Fibroblast of lung (primary cell): Measurements from ENCODE around the gene ROR2. TPM values are rescaled to one million over a fixed set of nuclear protein-coding genes. Genes with fewer than 3 reads are reported as not detected.
A peak's percentile ranks its signal among the peaks of the same experiment; 100 is the strongest.

Experiments
- DNase-seq, 2 donors: peaks; one replicate each; pipeline versions ENCODE4 v3.0.0 to v3.0.0-alpha.2; 2010; ENCODE audit warnings: low read depth in 2 of 2
- H2AFZ ChIP-seq: 2 replicates; pipeline ENCODE4 v1.5.1; 2012; ENCODE audit warnings: low read length, control low read depth, inconsistent platforms
- H3K27ac ChIP-seq: 2 replicates; pipeline ENCODE4 v1.5.1; 2011; ENCODE audit warnings: low read length, control low read depth; ENCODE audit not compliant: insufficient read depth
- H3K27me3 ChIP-seq: 2 replicates; pipeline ENCODE4 v1.5.1; 2011; ENCODE audit warnings: mild to moderate bottlenecking, low read length; ENCODE audit not compliant: control insufficient read depth, insufficient read depth
- H3K36me3 ChIP-seq: 2 replicates; pipeline ENCODE4 v1.5.1; 2011; ENCODE audit warnings: low read length; ENCODE audit not compliant: control insufficient read depth, insufficient read depth
- H3K4me1 ChIP-seq: 2 replicates; pipeline ENCODE4 v1.5.1; 2011; ENCODE audit warnings: low read length; ENCODE audit not compliant: control insufficient read depth, insufficient read depth; ENCODE audit errors: extremely low read depth
- H3K4me2 ChIP-seq: 2 replicates; pipeline ENCODE4 v1.5.1; 2011; ENCODE audit warnings: low read length, control low read depth; ENCODE audit not compliant: insufficient read depth; ENCODE audit errors: extremely low read depth
- H3K4me3 ChIP-seq, 4 experiments: fragments of 200-600 bp in 1 of 4; sonication (generic) in 1 of 4; replicated peaks in 1 of 4; 2 replicates each; pipeline ENCODE4 v1.5.1; 2011 to 2016; ENCODE audit warnings: low read length in 4 of 4, low read depth in 3 of 4, mild to moderate bottlenecking in 3 of 4, control low read depth in 2 of 4, inconsistent platforms in 1 of 4, mixed read lengths in 1 of 4; ENCODE audit not compliant: insufficient read depth in 1 of 4; ENCODE audit errors: control extremely low read depth in 1 of 4
- H3K79me2 ChIP-seq: 2 replicates; pipeline ENCODE4 v1.5.1; 2012; ENCODE audit warnings: mild to moderate bottlenecking, low read length, inconsistent platforms; ENCODE audit not compliant: control insufficient read depth, insufficient read depth
- H3K9ac ChIP-seq: 2 replicates; pipeline ENCODE4 v1.5.1; 2011; ENCODE audit warnings: mild to moderate bottlenecking, low read length, control low read depth; ENCODE audit not compliant: insufficient read depth
- H3K9me3 ChIP-seq: 2 replicates; pipeline ENCODE4 v1.5.1; 2012; ENCODE audit warnings: low read depth, low read length; ENCODE audit not compliant: control insufficient read depth, insufficient read depth
- H4K20me1 ChIP-seq: 2 replicates; pipeline ENCODE4 v1.5.1; 2011; ENCODE audit warnings: low read length; ENCODE audit not compliant: control insufficient read depth, insufficient read depth; ENCODE audit errors: extremely low read depth
- CTCF ChIP-seq, 2 donors: IDR thresholded peaks in 1 of 2; conservative IDR thresholded peaks in 1 of 2; 1 replicate in 1 of 2; 2 replicates in 1 of 2; pipeline ENCODE4 v1.5.1; 2011 to 2012; ENCODE audit warnings: low read length in 2 of 2, control low read depth in 1 of 2, inconsistent platforms in 1 of 2, low read depth in 1 of 2, mild to moderate bottlenecking in 1 of 2
- EZH2 ChIP-seq: IDR thresholded peaks from 2 replicates; pipeline ENCODE4 v1.5.1; 2012; ENCODE audit warnings: low read length, control low read depth, mild to moderate bottlenecking; ENCODE audit errors: missing control alignments
- polyA plus RNA-seq, 2 donors: library from polyadenylated mRNA; depleted of rRNA in 1 of 2; stranded (reverse) in 1 of 2; unstranded in 1 of 2; fragments of >200 nt; gene quantifications; 2 replicates each; pipeline ENCODE4 v1.2.1, GENCODE V29; 2011 to 2012; ENCODE audit warnings: missing spikeins in 1 of 2
- total RNA-seq: library from RNA; depleted of rRNA; stranded (reverse); fragments of >200 nt; gene quantifications from 2 replicates; pipeline ENCODE4 v1.2.1, GENCODE V29; 2014

The ROR2 gene
- total and polyA plus RNA-seq, 2 donors (not counting 1 experiment from before 2014, with no cell fraction given), result 2.3 to 27.9 TPM

GRCh38 chr9:91753711-91754110, 196.3 kb downstream of the ROR2 start:
- DNase-seq, result no peak
- Histone ChIP-seq H3K27ac (no peak overlapping the region), H2AFZ (no peak overlapping the region), H3K4me3 (no peak overlapping the region), H3K4me1 (no peaks in the 10 kb centered on the region), H3K36me3 (no peaks in the 10 kb centered on the region), H3K9me3 (no peaks in the 10 kb centered on the region), H3K27me3 (no peaks in the 10 kb centered on the region), H4K20me1 (no peaks in the 10 kb centered on the region), H3K79me2 (no peaks in the 10 kb centered on the region), H3K9ac (no peak overlapping the region), H3K4me2 (no peak overlapping the region)
- TF ChIP-seq EZH2 (no peak), CTCF (conservative IDR thresholded peaks at IDR 0.05 in 1 of 2, IDR thresholded peaks at IDR 0.05 in 1 of 2; ENCODE audit: low read depth in 1 of 2, low read length in 2 of 2) (no peak)

GRCh38 chr9:91751922-91752321, 198.1 kb downstream of the ROR2 start:
- no peaks in the 10 kb centered on the region for H3K36me3 ChIP-seq
- H3K9ac ChIP-seq, result no peak overlapping the region
- no peaks in the 10 kb centered on the region for H3K4me1 ChIP-seq
- H3K79me2 ChIP-seq, result no peaks in the 10 kb centered on the region
- H3K9me3 ChIP-seq, result no peaks in the 10 kb centered on the region
- H2AFZ ChIP-seq, result no peak overlapping the region
- TF ChIP-seq CTCF (conservative IDR thresholded peaks at IDR 0.05 in 1 of 2, IDR thresholded peaks at IDR 0.05 in 1 of 2; ENCODE audit: low read depth in 1 of 2, low read length in 2 of 2), result no peak
- TF ChIP-seq EZH2, result no peak
- no peaks in the 10 kb centered on the region for H3K27me3 ChIP-seq
- no peak overlapping the region for H3K27ac ChIP-seq
- no peaks in the 10 kb centered on the region for H4K20me1 ChIP-seq
- DNase-seq, result peak; percentile 52 to 87
- H3K4me3 ChIP-seq, result no peak overlapping the region
- no peak overlapping the region for H3K4me2 ChIP-seq

GRCh38 chr9:91750343-91750742, 199.7 kb downstream of the ROR2 start:
- Histone ChIP-seq H3K4me1 (no peaks in the 10 kb centered on the region), H3K27ac (no peak overlapping the region)

More at GRCh38 chr9:91750343-91750742, 199.7 kb downstream of the ROR2 start:
- H3K4me3 ChIP-seq, result no peak overlapping the region
- H3K4me2 ChIP-seq, result no peak overlapping the region
- no peak for DNase-seq
- no peaks in the 10 kb centered on the region for H4K20me1 ChIP-seq
- no peaks in the 10 kb centered on the region for H3K9me3 ChIP-seq
- no peak overlapping the region for H2AFZ ChIP-seq
- H3K36me3 ChIP-seq, result no peaks in the 10 kb centered on the region
- no peaks in the 10 kb centered on the region for H3K27me3 ChIP-seq
- TF ChIP-seq EZH2 (no peak), CTCF (conservative IDR thresholded peaks at IDR 0.05 in 1 of 2, IDR thresholded peaks at IDR 0.05 in 1 of 2; ENCODE audit: low read depth in 1 of 2, low read length in 2 of 2) (no peak)
- H3K9ac ChIP-seq, result no peak overlapping the region
- no peaks in the 10 kb centered on the region for H3K79me2 ChIP-seq
